HG03565 (cell line): ENCODE measurements around the gene TMEM161A.
A peak's percentile ranks its signal among the peaks of the same experiment; 100 is the strongest.
"Not testable (repeated sequence)": the region's sequence is repeated elsewhere in the genome, so short reads cannot be mapped to it uniquely, and the experiment has no call there.

Experiments used
- ATAC-seq: cut with Tn5 transposase; IDR thresholded peaks from one replicate; pipeline ENCODE4 v1.9.1; 2021; ENCODE audit warnings: mild to moderate bottlenecking, moderate library complexity; ENCODE audit not compliant: unreplicated experiment

The TMEM161A gene

GRCh38 chr19:19138109-19138981 is at the start of gene TMEM161A:
Gene TMEM161A, minus strand, starts transcription at chr19:19138478. Its CDS starts 50 bp downstream, at chr19:19138428.
- ATAC-seq: peak; percentile 94

- ATAC-seq: no peak
These were observed 48.5 kb upstream of the TMEM161A start for GRCh38 chr19:19186742-19187141.

GRCh38 chr19:19185853-19186740 is 47.8 kb upstream of the TMEM161A start:
- ATAC-seq: no peak

GRCh38 chr19:19181488-19181998 is 43.3 kb upstream of the TMEM161A start:
- ATAC-seq: no peak

- no peak for ATAC-seq
These were observed 41.5 kb upstream of the TMEM161A start for GRCh38 chr19:19179548-19180441.

- ATAC-seq: no peak
These were observed 38.7 kb upstream of the TMEM161A start for GRCh38 chr19:19176950-19177349.

- ATAC-seq: not testable (repeated sequence)
These were observed 35.0 kb upstream of the TMEM161A start for GRCh38 chr19:19173243-19173642.

- ATAC-seq: no peak
These were observed 33.7 kb upstream of the TMEM161A start for GRCh38 chr19:19171821-19172532.

- ATAC-seq: no peak
These were observed 32.8 kb upstream of the TMEM161A start for GRCh38 chr19:19170873-19171672.

GRCh38 chr19:19170053-19170872 is 32.0 kb upstream of the TMEM161A start, which contains the start of gene MEF2B:
Gene MEF2B, minus strand, starts transcription at chr19:19170263. Its CDS starts 19,528 bp downstream, at chr19:19150735.
- ATAC-seq: peak; percentile 50

- no peak for ATAC-seq
These were observed 31.2 kb upstream of the TMEM161A start for GRCh38 chr19:19169236-19170052.

GRCh38 chr19:19167612-19168011 is 29.3 kb upstream of the TMEM161A start:
- ATAC-seq: no peak

- no peak for ATAC-seq
These were observed 27.1 kb upstream of the TMEM161A start for GRCh38 chr19:19165396-19165795.

GRCh38 chr19:19162495-19162894 is 24.2 kb upstream of the TMEM161A start:
- no peak for ATAC-seq

GRCh38 chr19:19160461-19161035 is 22.3 kb upstream of the TMEM161A start:
- ATAC-seq: no peak

- no peak for ATAC-seq
These were observed 21.3 kb upstream of the TMEM161A start for GRCh38 chr19:19159534-19159933.

GRCh38 chr19:19157808-19158207 is 19.5 kb upstream of the TMEM161A start:
- ATAC-seq: no peak
